Endothelial cell of umbilical vein (primary cell): ENCODE measurements around the gene EGLN1.

ENCODE experiments used
- POLR2A ChIP-seq: IDR thresholded peaks from 2 replicates; pipeline ENCODE4 v1.6.1; 2012; ENCODE audit warnings: low read depth, mild to moderate bottlenecking, control low read depth, low read length
- POLR2AphosphoS5 ChIP-seq: IDR thresholded peaks from 2 replicates; pipeline ENCODE4 v1.6.1; 2012; ENCODE audit warnings: low read depth, mild to moderate bottlenecking, control low read depth, low read length, moderate library complexity; ENCODE audit not compliant: insufficient read depth
- TF ChIP-seq, protein P1 (sequence below), 2 donors: IDR thresholded peaks; 1 replicate in 1 of 2; 2 replicates in 1 of 2; pipeline ENCODE4 v1.5.1; 2011; ENCODE audit warnings: low read length in 2 of 2, mild to moderate bottlenecking in 2 of 2, moderate library complexity in 2 of 2, control low read depth in 1 of 2, inconsistent platforms in 1 of 2, low read depth in 1 of 2; ENCODE audit not compliant: insufficient read depth in 1 of 2; ENCODE audit errors: extremely low read depth in 1 of 2

DNA sequence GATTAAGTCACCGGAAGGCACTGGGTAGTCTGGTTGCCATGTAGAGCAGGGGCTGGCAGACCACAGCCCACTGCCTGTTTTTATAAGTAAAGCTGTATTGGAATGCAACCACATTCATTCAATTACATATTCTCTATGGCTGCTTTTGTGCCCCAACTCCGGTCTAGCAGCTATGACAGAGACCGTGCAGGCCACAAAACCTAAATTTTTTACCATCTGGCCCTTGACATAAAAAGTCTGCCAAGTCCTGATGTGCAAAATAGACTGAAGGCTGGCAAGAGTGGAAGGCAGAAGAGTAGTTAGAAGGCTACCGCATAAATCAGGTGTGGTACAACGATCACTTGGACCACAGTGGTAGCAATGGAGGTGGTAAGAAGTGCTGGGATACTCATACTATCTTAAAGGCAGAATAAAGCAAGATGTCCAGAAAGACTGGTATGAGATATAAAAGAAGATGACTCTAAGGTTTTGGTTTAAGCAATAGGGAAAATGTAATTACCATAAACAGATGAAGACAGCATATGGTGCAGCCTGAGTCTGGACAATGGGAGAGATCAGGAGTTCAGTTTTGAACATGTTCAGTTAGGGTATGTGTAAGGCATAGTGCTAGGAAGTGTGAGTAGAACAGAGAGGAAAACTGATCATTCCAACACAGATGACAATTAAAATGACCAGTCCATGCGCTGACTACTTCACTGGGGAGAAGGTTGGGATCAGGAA, 37.2 kb downstream of the EGLN1 start:
- TF ChIP-seq, protein P1, sequence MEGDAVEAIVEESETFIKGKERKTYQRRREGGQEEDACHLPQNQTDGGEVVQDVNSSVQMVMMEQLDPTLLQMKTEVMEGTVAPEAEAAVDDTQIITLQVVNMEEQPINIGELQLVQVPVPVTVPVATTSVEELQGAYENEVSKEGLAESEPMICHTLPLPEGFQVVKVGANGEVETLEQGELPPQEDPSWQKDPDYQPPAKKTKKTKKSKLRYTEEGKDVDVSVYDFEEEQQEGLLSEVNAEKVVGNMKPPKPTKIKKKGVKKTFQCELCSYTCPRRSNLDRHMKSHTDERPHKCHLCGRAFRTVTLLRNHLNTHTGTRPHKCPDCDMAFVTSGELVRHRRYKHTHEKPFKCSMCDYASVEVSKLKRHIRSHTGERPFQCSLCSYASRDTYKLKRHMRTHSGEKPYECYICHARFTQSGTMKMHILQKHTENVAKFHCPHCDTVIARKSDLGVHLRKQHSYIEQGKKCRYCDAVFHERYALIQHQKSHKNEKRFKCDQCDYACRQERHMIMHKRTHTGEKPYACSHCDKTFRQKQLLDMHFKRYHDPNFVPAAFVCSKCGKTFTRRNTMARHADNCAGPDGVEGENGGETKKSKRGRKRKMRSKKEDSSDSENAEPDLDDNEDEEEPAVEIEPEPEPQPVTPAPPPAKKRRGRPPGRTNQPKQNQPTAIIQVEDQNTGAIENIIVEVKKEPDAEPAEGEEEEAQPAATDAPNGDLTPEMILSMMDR (IDR thresholded peaks at IDR 0.05; ENCODE audit: extremely low read depth in 1 of 2, insufficient read depth in 1 of 2, low read depth in 1 of 2, low read length in 2 of 2) = no peak
- TF ChIP-seq POLR2AphosphoS5 = no peak
- no peak for TF ChIP-seq POLR2A
